Measurements from ENCODE around the gene YAP1.
A peak's percentile ranks its signal among the peaks of the same experiment; 100 is the strongest.
"Not testable (repeated sequence)": the region's sequence is repeated elsewhere in the genome, so short reads cannot be mapped to it uniquely, and the experiment has no call there.

YAP1 gene

DNA sequence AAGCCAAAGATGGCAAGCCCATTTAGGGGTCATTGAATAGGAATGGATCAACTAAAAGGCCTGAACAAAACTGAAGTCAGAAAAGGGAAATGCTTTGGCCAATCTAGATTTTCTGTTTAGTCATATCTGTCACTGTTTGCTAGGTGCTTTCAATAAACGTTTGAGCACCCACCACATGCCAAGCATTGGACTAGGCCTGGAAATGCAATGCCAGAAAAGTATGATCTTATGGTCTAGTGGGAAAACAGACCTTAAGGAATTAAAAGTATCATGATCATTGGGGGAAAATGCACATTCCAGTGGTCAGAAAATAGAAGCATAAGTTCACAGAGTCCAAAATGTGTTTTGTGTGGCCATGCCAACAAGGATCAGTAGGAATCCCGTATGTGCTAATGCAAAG, 130.3 kb downstream of the YAP1 start:
- no peak for DNase-seq (ENCODE audit: low read depth, low spot score)

DNA sequence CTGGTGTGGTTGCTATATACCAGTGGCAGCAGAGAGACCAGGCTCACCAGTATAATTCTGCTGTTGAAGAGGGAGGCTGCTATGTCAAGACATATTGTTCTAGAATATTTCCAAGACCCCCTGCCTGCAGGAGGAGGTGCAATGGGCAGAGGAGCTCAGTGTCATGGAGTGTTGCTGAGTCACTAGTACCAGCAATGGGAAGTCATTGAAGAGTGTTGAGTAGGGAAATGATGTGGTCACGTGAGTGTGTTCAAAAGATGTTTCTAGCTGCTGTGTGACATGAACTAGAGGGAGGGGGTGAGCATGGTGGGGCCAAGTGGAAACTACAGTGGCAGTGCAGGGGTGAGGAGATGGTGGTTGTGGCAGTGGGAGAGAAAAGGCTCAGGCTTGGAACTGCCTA, 130.8 kb downstream of the YAP1 start:
- DNase-seq (ENCODE audit: low read depth, low spot score), result no peak

DNA sequence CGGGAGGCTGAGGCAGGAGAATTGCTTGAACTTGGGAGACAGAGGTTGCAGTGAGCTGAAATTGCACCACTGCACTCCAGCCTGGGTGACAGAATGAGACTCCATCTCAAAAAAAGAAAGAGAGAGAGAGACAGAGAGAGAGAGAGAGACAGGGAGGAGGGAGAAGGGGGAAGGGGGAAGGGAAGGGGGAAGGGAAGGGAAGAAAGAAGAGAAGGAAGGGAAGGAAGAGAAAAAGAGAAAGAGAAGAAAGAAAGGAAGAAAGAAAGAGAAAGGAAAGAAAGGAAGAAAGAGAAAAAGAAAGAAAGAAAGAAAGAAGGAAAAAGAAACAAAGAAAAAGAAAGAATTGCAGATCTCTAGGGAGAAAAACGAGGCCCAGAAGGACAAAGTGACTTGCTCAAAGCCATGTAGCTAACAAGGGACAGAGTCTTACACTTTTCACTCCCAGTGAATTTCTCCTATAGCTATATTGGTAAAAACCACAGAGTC, 133.2 kb downstream of the YAP1 start:
- DNase-seq (ENCODE audit: low read depth, low spot score), result no peak

DNA sequence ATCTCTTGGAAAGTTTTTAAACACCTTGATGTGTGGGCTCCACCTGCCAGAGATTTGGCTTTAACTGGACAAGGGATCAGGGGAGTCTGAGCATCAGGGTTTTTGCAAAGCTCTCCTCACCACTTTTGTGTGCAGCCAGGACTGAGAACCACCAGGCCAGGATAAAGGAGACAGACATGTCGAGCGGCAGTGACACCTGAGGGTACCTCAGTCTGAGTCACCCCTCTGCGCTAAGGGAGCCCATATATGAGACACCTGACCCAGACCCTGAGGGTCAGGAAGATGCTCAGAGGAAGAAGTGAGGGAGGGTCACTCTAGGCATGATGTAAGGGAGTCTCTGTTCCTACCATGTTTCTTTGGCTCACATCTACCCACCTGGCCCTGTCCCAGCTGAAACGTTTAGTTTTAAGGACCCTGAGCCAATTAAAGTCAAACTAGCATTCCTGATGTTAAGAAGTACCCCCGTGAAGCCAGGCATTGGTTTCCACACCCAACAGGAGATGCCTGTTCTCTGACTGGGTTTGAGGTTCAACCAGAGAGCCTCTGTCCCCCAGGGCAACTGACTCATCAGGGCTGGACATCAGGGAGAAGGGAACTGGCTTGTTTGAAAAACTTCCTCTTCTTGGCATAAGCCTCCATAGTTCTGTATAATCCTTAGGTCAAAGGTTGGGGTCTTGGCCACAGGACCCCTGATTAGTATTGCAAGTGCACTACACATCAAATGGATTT, 134.6 kb downstream of the YAP1 start:
- DNase-seq (ENCODE audit: low read depth, low spot score), result no peak

DNA sequence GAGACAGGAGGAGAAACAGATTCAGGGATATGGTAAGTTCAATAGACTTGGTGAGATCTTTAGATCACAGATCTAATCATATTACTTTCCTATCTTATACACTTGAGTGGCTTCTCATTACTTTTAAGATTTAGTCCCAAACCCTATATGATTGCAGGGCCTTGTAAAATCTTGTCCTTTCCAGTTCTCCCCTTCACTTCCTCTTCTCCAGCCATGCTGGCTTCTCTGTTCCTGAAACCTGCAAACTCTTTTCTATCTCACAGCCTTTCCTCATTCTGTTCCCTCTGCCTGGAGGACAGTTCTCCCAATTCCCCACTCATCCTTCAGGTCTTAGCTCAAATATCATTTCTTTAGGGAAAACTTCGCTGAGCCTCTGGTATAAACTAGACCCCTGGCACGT, 141.2 kb downstream of the YAP1 start:
- no peak for DNase-seq (ENCODE audit: low read depth, low spot score)

DNA sequence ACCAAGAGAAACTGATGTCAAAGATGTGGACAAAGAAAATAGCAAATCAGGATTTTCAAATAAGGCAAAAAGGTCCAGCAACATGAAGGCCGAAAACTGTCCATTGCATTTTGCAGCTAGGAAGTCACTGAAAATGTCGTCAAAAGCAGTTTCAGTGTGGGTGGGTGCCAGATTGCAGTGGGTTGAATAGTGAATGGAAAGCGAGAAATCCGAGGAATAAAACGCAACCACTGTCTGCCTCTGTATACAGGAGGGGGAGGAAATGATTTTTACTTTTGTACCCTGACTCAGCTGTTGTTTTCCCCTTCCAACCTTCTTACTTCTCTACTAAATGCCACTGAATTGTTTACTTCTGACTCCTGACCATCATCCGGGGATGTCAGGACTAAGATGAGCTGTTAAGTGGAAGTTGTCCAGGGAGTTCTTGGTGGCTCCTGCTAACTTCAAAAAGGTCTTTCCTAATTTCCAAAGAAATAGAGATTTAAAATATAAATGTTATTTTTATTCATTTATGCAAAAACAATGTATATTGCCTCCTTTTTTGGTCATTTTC, 142.2 kb downstream of the YAP1 start:
- DNase-seq (ENCODE audit: low read depth, low spot score), result no peak

DNA sequence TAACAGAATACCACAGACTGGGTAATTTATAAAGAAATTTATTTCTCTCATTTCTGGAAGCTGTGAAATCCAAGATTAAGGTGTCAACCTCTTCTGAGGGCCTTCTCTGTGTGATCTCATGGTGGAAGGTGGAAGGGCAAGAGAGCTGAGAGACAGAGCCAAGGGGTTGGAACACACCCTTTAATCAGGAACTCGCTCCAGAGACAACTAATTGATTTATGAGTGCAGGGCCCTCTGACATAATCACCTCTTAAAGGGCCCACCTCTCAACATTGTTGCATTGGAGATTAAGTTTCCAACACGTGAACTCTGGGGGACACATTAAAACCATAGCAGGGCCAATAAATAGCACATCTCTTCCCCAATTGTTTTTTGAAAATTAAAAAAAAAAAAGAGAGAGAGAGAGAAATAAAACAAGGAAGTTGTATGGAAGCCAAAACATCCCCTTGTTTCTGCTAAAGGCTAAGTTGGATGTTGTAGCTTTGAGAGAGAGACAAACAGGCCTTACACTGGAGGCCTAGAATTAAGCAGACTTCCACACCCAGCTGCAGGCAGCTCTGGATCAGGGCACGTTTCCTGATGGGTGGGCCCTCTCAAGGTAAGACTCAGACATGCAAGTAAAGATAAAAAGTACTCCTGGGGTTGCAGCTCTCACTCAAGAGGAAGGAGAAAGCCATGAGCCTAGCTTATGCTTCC, 142.9 kb downstream of the YAP1 start:
- no peak for DNase-seq (ENCODE audit: low read depth, low spot score)

DNA sequence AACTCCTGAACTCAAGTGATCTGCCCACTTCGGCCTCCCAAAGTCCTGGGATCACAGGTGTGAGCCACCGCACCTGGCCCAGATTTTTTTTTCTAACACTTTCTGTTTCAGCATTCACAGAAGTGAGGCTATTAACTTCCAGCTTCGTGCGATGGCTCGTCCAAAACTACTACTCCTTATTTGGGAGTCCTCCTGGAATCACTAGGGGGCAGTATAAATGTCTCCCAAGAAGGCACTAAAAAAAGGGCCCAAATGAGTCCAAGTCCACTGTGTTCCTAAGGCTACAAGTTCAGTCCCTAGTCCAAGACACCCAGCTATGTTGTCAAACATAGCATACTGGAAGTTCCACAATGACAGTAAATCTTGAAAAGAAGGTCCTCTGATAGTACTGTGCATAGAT, 143.8 kb downstream of the YAP1 start:
- no peak for DNase-seq (ENCODE audit: low read depth, low spot score)

DNA sequence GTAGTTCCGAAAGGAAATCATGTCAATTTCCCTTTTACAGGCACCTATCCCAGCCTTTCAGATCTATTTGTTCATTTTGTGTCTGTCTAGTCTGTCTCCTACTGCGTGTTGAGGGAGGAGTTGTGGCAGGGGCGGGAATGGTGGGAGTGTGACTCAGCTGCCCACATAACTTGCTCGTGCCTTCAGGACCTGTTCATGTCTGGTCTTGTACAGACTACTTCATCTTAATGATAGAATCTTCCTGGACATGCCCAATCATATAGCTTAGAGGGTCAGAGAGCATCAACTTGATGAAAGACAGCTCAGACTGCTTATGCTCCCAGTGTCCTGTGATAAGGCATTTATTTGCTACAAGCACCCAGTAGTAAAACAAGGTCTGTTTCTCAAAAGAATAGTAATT, 146.0 kb downstream of the YAP1 start:
- no peak for DNase-seq (ENCODE audit: low read depth, low spot score)

DNA sequence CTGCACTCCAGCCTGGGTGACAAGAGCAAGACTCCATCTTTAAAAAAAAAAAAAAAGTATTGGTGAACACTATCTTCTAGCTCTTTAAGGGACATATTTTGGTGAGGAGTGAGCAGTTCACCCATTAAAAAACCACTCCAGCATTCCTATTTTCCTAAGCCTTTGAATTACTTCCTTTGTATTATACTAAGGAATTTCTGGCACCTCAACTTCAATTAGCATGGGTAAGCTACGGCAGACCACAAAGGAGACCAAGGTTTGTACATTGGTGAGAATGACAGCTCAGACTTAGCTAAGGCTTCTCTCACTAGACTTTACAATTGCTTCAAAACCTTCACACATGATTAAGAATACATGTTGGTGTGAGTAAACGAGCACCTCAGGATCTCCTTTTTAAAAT, 150.0 kb downstream of the YAP1 start:
- DNase-seq (ENCODE audit: low read depth, low spot score), result no peak

DNA sequence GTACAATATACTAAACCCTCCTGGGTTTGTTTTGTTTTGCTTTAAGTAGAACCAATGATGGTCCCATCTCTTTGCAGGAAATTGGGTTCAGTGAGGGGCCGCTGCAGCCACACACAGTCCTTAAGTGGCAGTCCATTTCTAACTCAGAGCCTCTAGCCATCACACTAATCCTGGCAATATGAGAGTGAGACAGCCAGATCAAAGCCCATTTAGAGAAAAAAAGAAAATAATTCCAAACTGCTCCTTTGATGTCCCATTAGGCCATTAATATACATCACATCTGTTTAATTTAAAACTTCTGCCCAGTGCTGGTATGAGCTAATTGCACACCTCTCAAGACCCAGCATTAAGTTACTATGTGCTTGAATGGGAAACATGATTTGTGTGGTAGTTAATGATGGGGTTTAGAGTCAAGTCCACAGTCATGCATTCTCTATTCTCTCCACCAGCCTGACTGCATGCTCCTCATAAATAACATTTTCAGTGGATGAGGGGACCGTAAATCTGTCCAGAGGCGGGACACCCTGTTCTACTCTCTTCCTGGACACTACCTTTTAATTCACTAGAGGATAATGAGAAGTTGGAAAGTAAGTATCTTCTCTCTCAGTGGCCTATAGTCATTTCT, 153.2 kb downstream of the YAP1 start:
- no peak for DNase-seq (ENCODE audit: low read depth, low spot score)

DNA sequence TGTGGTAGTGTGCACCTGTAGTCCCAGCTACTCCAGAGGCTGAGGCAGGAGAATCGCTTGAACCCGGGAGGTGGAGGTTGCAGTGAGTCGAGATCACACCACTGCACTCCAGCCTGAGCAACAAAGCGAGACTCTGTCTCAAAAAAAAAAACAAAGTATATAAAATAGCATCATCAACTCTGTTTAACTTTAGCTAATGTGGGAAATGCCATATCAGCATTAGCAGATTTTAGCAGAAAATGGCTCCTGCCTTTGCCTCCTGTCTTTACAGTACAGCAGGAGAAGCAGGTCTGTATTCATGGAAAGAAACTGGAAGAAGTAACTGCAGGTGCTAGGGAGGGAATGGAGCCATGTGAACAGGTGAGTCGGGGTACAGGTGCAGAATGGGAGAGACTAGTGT, 154.5 kb downstream of the YAP1 start:
- not testable (repeated sequence) for DNase-seq (ENCODE audit: low read depth, low spot score)

DNA sequence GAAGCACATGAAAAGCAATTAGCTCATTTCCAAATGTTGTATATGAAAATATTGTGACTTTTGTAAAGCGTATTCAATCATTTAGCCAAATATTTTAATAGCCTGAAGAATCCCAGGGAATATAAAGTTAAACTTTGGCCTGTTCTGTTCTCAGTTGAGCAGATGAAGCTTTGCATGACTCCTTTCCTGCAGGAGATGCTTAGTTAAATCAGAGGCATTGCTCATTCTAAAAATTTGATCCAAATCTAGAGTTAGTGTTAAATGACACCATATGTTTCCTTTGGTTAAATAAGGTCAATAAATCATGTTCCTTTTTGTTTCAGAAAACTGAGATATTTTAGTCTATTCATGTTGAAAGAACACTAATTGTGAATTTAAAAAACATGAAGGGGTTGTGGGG, 155.9 kb downstream of the YAP1 start:
- DNase-seq (ENCODE audit: low read depth, low spot score), result no peak

DNA sequence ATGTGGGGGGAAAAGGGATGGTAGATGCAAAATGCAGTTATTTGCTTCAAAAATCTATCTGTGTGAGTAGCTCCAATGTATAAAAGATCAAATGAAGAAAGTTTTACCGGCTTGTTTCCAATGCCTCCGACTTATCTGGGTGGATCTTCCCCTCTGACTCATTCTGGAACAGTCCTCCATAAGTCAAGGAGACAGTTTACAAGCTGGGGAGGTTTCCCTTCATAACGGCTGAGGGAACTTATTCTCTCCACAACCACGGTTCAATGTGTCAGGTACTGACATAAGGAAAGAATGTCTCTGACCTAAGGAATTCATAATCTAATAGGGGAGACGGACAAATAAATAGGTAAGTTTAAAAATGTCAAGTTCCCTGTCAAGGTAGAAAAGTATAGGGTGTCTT, 157.4 kb downstream of the YAP1 start:
- no peak for DNase-seq (ENCODE audit: low read depth, low spot score)

DNA sequence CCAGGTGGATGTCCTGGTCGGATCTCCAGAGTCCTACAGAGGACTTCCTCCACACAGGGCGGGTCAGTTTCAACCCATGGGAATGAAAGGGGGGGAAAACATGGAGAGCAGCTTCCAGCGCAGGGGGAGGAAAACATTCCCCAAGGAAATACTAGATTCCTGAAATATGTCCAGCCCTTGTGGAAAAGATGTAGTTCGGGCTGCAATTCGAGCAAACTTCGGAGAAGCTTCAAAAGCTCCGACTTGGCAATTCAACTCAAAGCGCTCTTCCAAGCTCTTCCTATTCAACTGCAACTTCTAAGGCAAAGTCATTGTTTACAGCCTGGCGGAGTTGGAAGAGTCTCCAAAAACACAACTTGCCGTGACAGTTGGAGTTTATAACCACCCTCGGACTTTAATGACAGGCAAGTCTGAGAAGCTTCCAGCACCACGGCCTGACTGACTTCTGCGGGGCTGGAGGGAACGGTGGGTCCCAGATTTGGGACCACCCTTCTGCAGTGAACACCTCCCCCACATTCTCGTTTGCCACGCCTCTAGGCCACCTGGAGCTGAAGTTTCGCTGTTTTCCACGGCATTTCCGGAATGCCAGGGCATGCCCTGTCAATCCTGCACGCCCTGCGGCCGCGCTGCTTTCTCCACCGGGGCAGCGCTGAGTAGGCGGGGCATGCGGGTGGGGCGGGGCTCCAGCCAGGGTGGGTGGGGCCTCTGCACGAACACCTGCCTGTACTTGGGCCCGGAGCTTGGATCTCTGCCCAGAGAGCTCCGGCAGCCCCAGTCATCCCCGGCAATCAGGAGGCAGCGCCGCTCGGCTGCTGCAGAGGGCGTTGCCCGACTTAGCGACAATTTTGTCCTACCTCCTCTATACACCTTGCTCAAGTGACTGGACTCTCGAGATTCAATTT, 158.1 kb downstream of the YAP1 start:
- DNase-seq (ENCODE audit: low read depth, low spot score), result peak; percentile 46

DNA sequence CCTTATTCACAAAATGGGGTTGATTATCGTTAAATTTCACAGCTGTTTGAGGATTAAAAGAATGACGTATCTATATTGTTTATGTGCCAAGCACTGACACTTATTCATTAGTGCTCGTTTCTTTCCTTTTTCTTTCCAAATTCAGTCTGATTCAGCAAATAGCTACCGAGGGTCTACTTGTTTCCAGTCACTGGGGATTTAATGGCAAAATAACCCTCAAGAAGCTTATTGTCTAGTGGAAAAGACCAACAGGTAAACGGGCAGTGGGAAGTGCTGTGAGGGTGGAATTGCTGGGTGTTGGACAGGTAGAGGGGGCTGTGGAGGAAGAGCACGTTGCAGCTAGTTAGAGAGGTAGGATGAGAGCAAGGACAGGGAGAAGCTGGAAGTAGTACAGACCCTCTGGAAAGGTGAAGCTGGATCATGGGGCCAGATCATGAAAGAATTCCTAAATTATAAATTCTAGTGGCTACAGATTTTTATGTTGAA, 158.8 kb downstream of the YAP1 start:
- DNase-seq (ENCODE audit: low read depth, low spot score), result no peak

DNA sequence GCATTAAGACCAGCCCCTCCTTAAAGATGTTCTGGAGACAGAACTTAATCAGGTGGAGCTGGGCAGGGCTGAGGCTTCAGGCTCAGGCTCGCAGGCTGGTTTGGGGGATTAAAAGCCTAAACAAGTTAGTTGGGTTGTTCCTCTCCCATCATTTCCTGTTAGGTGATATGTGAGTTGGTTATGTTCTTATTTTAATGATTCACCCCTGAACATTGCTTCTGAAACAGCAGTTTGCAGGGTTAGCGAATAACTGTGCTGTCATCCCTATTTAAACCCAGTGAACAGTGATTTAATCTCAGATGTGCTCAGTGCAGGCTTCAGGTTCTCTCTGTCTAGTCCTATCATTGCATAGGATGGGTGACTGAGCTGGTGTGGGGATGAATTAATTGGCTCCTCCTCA, 159.7 kb downstream of the YAP1 start:
- no peak for DNase-seq (ENCODE audit: low read depth, low spot score)

DNA sequence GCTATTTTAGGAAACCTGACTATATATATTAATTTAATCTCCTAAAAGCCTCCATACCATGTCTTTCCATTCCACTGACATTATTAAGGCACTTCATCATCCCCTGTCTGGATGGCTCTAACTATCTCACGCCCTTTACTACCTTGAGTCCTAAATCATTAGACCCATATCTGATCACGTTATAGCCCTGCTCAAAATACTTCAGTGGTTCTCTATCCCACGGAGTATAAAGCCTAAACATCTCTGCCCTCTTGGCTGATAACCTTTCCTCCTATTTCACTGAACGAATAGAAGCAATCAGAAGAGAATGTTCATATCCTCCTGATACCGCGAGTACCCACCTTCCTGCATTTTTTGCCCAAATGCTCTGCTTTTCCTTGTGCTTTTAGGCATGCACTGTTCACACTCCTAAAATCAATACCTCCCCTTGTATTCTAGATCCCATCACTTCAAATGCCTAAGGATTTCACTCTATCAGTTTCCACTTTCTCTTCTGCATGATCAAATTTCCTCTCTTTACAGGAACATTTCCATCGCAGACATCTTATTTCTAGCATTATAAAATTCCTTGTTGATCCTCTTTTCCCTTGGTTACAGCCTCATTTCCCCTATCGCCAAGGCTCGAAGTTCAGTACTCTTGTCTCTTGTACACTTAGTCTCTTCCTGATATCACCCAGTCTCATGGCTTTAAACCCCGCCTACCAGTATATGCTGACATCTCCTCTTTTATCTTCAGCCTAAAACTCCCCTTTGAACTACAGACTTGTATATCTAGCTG, 162.0 kb downstream of the YAP1 start:
- no peak for DNase-seq (ENCODE audit: low read depth, low spot score)

DNA sequence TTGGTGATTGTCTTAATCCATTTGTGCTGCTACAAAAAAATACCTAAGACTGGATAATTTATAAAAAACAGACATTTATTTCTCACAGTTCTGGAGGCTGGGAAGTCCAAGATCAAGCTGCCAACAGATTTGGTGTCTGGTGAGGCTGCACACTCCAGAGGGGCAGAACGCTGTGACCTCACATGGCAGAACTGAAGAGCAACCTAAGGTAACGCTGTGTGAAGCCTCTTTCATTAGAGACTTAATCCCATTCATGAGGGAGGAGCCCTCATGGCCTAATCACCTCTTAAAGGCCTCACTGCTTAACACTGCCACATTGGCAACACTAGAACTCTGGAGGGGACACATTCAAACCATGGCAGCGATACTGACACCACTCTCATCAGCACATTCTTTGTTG, 164.4 kb downstream of the YAP1 start:
- DNase-seq (ENCODE audit: low read depth, low spot score), result no peak

DNA sequence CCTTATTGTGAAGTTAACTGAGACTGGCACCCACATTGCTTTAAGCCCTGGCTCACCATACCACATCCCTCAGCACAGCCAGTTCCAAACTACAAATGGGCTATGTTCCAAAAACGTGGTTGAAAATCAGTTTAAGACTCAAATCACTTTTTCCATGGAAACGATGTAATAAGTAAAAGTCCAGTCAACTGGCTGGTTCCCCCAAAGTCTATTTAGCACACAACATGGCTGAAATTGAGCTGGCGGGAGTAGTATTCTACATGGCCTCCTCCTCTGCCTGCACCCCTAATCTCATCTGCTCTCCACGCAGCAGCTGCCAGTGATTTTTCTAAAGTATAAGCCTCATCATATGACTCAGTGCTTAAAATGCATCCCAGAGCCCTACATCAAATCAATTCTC, 166.1 kb downstream of the YAP1 start:
- DNase-seq (ENCODE audit: low read depth, low spot score), result no peak

DNA sequence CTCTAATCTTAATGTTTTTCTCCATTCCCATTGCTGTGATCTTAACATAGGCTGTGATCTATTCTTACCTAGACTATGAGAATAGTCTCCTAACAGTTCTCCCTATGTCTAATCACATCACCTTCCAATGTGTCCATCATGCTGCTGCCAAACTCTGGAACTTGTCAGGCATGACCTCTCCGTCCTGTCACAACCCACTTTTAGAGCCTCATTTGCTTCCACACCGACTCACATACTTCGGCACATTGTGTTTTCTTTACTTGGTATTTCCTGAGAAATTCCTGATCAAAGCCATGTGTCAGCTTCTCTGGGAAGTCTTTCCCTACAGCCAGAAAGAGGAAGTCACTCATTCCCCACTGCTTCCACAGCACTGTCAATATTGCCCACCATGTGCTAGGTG, 166.5 kb downstream of the YAP1 start:
- DNase-seq (ENCODE audit: low read depth, low spot score), result no peak
